Keratinocyte (primary cell): ENCODE data around the gene BLTP2. TPM values are rescaled to one million over a fixed set of nuclear protein-coding genes. Genes with fewer than 3 reads are reported as not detected.

Experiments
- DNase-seq: peaks from one replicate; pipeline ENCODE4 v3.0.0-alpha.2; 2011; ENCODE audit warnings: low read depth, missing footprints, low spot score
- FAIRE-seq: peaks from 2 replicates; lab custom pipeline; 2011; peaks lifted over from hg19 to GRCh38; lab: Jason Lieb, UNC
- H2AFZ ChIP-seq: 2 replicates; pipeline ENCODE4 v1.6.0; 2012; ENCODE audit warnings: low read length, control low read depth, inconsistent platforms; ENCODE audit not compliant: control insufficient read depth
- H3K27ac ChIP-seq: 2 replicates; pipeline ENCODE4 v1.5.1; 2011; ENCODE audit warnings: low read length; ENCODE audit not compliant: control insufficient read depth, insufficient read depth
- H3K27me3 ChIP-seq: 3 replicates; pipeline ENCODE4 v1.6.0; 2011; ENCODE audit warnings: low read length; ENCODE audit not compliant: control insufficient read depth, insufficient read depth; ENCODE audit errors: extremely low read depth
- H3K36me3 ChIP-seq, 2 experiments: 2 replicates in 1 of 2; 3 replicates in 1 of 2; pipeline ENCODE4 v1.5.1; 2011; ENCODE audit warnings: low read length in 2 of 2, mild to moderate bottlenecking in 1 of 2; ENCODE audit not compliant: control insufficient read depth in 2 of 2, insufficient read depth in 2 of 2; ENCODE audit errors: extremely low read depth in 1 of 2
- H3K4me1 ChIP-seq: 3 replicates; pipeline ENCODE4 v1.5.1; 2011; ENCODE audit warnings: low read length; ENCODE audit not compliant: control insufficient read depth, insufficient read depth; ENCODE audit errors: extremely low read depth
- H3K4me2 ChIP-seq: 3 replicates; pipeline ENCODE4 v1.6.0; 2011; ENCODE audit warnings: low read depth, low read length; ENCODE audit not compliant: control insufficient read depth, insufficient read depth; ENCODE audit errors: extremely low read depth
- H3K4me3 ChIP-seq, 3 experiments: fragments of 200-600 bp in 1 of 3; sonication (generic) in 1 of 3; 2 replicates in 2 of 3; 3 replicates in 1 of 3; pipeline ENCODE4 v1.5.1; 2011 to 2016; ENCODE audit warnings: low read length in 3 of 3, mild to moderate bottlenecking in 3 of 3, control low read depth in 2 of 3, inconsistent platforms in 1 of 3, low read depth in 1 of 3, mixed read lengths in 1 of 3, mixed run types in 1 of 3, moderate library complexity in 1 of 3; ENCODE audit not compliant: control insufficient read depth in 2 of 3, insufficient read depth in 2 of 3; ENCODE audit errors: extremely low read depth in 1 of 3
- H3K79me2 ChIP-seq: 2 replicates; pipeline ENCODE4 v1.6.0; 2012; ENCODE audit warnings: low read length; ENCODE audit not compliant: control insufficient read depth, insufficient read depth
- H3K9ac ChIP-seq: 3 replicates; pipeline ENCODE4 v1.6.0; 2011; ENCODE audit warnings: low read length; ENCODE audit not compliant: control insufficient read depth, insufficient read depth; ENCODE audit errors: extremely low read depth
- H3K9me1 ChIP-seq: 3 replicates; pipeline ENCODE4 v1.6.0; 2011; ENCODE audit warnings: low read length; ENCODE audit not compliant: control insufficient read depth, insufficient read depth; ENCODE audit errors: extremely low read depth
- H3K9me3 ChIP-seq: 2 replicates; pipeline ENCODE4 v1.5.1; 2012; ENCODE audit warnings: low read depth, low read length; ENCODE audit not compliant: control insufficient read depth
- H4K20me1 ChIP-seq: 3 replicates; pipeline ENCODE4 v1.6.0; 2011; ENCODE audit warnings: low read length; ENCODE audit not compliant: control insufficient read depth, insufficient read depth; ENCODE audit errors: extremely low read depth
- CTCF ChIP-seq, 3 experiments: IDR thresholded peaks in 1 of 3; conservative IDR thresholded peaks in 1 of 3; optimal IDR thresholded peaks in 1 of 3; 2 replicates in 2 of 3; 3 replicates in 1 of 3; pipeline versions ENCODE3 to v1.5.1; 2011; ENCODE audit warnings: low read length in 3 of 3, mild to moderate bottlenecking in 3 of 3, moderate library complexity in 2 of 3, control low read depth in 1 of 3, inconsistent platforms in 1 of 3; ENCODE audit not compliant: insufficient read depth in 2 of 3; ENCODE audit errors: extremely low read depth in 1 of 3
- EZH2 ChIP-seq: IDR thresholded peaks from one replicate; pipeline ENCODE4 v1.6.1; 2012; ENCODE audit warnings: inconsistent platforms, mild to moderate bottlenecking, low read length, moderate library complexity
- dilution Hi-C: fragments of 300-500 bp; cut with MboI; formaldehyde crosslinking; loops from one replicate; pipeline ENCODE4 v1.7.0; 2020; ENCODE audit warnings: low sequenced_read_pairs; ENCODE audit not compliant: extremely low pct_ligation_motif_present
- polyA plus RNA-seq, 5 experiments: library from polyadenylated mRNA; depleted of rRNA in 3 of 5; stranded (reverse) in 3 of 5; stranded (forward) in 1 of 5; unstranded in 1 of 5; fragments of >200 nt; gene quantifications; 1 replicate in 1 of 5; 2 replicates in 3 of 5; 3 replicates in 1 of 5; pipeline versions ENCODE4 v1.2.1 to v1.2.3, GENCODE V29; 2011 to 2012; ENCODE audit warnings: missing spikeins in 2 of 5, low read depth in 1 of 5, low replicate concordance in 1 of 5

The BLTP2 gene
- polyA plus RNA-seq, 1 donor (not counting 4 experiments of a cell fraction or from before 2014, with no cell fraction given) = 98.2 TPM

GRCh38 chr17:28675980-28676379, 31.0 kb upstream of the BLTP2 start:
- Histone ChIP-seq H2AFZ (no peak overlapping the region), H3K9me3 (no peaks in the 10 kb centered on the region), H3K27me3 (no peaks in the 10 kb centered on the region), H3K9me1 (no peaks in the 10 kb centered on the region), H3K4me1 (no peaks in the 10 kb centered on the region), H4K20me1 (no peaks in the 10 kb centered on the region), H3K27ac (no peak overlapping the region), H3K36me3 (peaks cover 47 to 52% of the 10 kb centered on the region in 2 experiments), H3K4me2 (no peak overlapping the region), H3K79me2 (no peaks in the 10 kb centered on the region), H3K9ac (no peak overlapping the region), H3K4me3 (no peak overlapping the region)
- FAIRE-seq (no peak), DNase-seq (no peak)
- dilution Hi-C loops = no loop called here
- TF ChIP-seq CTCF (optimal IDR thresholded peaks at IDR 0.05 in 1 of 3, IDR thresholded peaks at IDR 0.05 in 1 of 3, conservative IDR thresholded peaks at IDR 0.05 in 1 of 3; ENCODE audit: extremely low read depth in 1 of 3, insufficient read depth in 2 of 3, low read length in 3 of 3) = peak; percentile 46 to 66 (median 51)
- TF ChIP-seq EZH2 = no peak

- Histone ChIP-seq H3K4me1 (no peaks in the 10 kb centered on the region), H3K9ac (no peak overlapping the region), H3K9me3 (no peaks in the 10 kb centered on the region), H3K27me3 (no peaks in the 10 kb centered on the region), H3K27ac (no peak overlapping the region), H3K79me2 (no peaks in the 10 kb centered on the region), H4K20me1 (no peaks in the 10 kb centered on the region), H3K9me1 (no peaks in the 10 kb centered on the region), H3K4me3 (no peak overlapping the region), H3K4me2 (no peak overlapping the region), H3K36me3 (peaks cover 48 to 52% of the 10 kb centered on the region in 2 experiments), H2AFZ (no peak overlapping the region)
- TF ChIP-seq CTCF (optimal IDR thresholded peaks at IDR 0.05 in 1 of 3, IDR thresholded peaks at IDR 0.05 in 1 of 3, conservative IDR thresholded peaks at IDR 0.05 in 1 of 3; ENCODE audit: extremely low read depth in 1 of 3, insufficient read depth in 2 of 3, low read length in 3 of 3) (no peak), EZH2 (no peak)
- FAIRE-seq (no peak), DNase-seq (no peak)
- dilution Hi-C loops = no loop called here
Observed at GRCh38 chr17:28675490-28675889, 30.5 kb upstream of the BLTP2 start.
